Fibroblast of peridontal ligament (primary cell): ENCODE results near the gene JMY.
"Not testable (repeated sequence)": the region's sequence is repeated elsewhere in the genome, so short reads cannot be mapped to it uniquely, and the experiment has no call there.

Experiments
- DNase-seq: peaks from one replicate; pipeline ENCODE4 v3.0.0-alpha.2; 2010; ENCODE audit errors: extremely low read depth

JMY gene

DNA sequence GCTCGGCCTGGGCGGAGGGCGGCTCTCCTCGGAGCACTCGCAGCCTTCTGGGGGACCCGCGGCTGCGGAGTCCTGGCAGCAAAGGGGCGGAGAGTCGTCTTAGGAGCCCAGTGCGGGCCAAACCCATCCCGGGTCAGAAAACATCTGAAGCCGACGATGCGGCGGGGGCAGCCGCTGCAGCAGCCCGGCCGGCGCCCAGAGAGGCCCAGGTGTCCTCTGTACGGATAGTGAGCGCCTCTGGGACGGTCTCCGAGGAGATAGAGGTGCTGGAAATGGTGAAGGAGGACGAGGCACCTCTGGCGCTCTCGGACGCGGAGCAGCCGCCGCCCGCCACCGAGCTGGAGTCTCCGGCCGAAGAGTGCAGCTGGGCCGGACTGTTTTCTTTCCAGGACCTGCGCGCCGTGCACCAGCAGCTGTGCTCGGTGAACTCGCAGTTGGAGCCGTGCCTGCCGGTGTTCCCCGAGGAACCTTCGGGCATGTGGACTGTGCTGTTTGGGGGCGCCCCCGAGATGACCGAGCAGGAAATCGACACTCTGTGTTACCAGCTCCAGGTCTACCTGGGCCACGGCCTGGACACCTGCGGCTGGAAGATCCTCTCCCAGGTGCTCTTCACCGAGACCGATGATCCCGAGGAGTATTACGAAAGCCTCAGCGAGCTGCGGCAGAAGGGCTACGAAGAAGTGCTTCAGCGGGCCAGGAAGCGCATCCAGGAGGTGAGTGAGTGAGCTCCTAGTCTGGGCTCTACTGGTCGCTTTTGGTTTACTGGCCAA lies 1.2 kb downstream of the JMY start:
- DNase-seq: peak; percentile 27

- no peak for DNase-seq
Measured at GRCh38 chr5:79237740-79238560, 2.0 kb downstream of the JMY start.

DNA sequence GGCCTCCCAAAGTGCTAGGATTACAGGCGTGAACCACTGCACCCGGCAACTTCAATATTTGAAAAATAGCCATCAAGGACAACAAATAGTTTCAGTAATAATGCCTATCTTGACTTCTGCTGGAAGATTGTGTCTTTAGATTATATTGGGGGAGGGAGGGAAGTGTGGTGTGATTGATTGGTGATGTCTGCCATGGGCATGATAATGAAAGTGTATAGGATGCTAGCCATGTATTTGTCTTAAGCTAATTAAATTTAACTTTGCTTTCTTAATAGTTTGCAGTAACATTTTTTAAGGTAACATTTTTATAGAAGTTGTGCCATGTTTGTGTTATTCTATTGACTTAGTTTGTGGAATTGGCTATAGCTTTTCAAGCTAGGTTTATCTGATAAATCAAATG lies 4.6 kb downstream of the JMY start:
- DNase-seq: no peak

DNA sequence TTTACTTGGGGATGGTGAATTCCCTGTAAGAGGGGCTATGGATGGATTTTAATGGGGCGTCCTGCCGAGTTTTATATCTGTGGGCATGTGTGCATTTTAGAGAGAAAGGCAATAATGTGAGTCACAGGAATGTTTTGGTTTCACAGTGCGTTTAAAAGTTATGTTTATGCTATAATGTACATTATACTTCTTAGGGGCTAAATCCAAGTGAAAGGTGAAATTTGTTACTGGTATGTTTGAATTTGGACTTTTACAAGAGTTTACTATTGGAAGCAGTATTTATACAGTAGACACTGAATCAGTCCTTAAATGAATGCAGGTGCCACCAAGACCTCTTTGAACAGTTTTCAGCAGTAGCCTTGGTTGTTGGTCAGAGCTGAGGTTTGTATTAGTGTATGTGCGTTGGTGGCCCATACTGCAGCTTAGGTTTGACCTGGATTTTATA lies 5.6 kb downstream of the JMY start:
- peak; percentile 24 for DNase-seq

DNA sequence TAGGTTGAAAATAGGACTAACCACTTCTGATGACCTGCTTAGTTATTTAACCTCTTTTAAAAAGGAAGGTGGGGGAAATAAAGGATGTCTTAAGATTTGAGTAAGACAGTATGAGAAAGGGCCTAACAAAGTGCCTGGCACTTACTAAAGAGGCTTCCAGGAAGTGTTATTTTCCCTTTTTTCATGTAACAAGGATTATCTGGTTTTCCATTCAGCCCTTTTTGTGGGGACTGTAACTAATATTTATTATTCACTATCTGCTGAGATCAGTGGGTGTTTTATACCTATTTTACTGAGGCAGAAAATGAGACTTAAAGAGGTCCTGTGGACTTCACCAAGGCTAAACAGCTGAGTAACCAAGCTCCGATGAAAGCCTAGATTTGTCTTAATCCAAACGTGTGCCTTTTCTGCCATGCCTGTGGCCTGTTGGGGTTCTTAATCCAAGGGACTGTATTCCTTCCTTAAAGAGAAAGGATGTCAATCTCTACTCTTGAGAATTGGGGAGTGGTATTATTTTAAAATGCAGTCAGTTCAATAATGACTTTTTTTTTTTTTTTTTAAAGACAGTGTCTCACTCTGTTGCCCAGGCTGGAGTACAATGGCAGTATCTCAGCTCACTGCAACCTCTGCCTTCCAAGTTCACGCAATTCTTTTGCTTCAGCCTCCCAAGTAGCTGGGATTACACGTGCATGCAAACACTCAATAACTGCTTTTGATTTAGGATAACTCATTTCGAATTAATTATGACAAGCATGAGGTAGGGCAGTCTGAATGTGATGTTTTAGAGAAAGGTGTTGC lies 6.5 kb downstream of the JMY start:
- DNase-seq: no peak

DNA sequence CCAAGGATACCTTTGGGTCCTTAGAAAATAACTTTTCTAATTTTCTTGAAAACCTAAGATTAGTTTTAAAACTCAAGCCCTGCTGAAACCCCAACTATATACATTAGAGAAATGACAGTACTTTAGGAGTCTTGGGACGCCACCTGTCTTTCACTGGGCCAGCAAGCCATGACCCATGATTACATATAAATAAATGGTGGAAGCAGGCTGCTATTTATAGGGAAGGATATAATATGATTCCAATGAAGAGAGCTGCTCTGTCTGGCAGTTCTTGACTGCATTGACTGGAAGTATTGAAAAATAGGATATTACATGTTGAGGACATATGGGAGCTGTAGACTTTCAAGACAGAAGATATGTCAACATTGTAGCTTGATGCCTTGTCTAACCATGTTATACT lies 7.3 kb downstream of the JMY start:
- DNase-seq: no peak

- not testable (repeated sequence) for DNase-seq
Measured at GRCh38 chr5:79254067-79254466, 18.1 kb downstream of the JMY start.

GRCh38 chr5:79255786-79256557 lies 20.0 kb downstream of the JMY start:
- peak; percentile 29 for DNase-seq

GRCh38 chr5:79256563-79256962 lies 20.6 kb downstream of the JMY start:
- DNase-seq: no peak

- no peak for DNase-seq
Measured at GRCh38 chr5:79257314-79257713, 21.4 kb downstream of the JMY start.

- no peak for DNase-seq
Measured at GRCh38 chr5:79258801-79259200, 22.9 kb downstream of the JMY start.

- no peak for DNase-seq
Measured at GRCh38 chr5:79259383-79259782, 23.5 kb downstream of the JMY start.

GRCh38 chr5:79259810-79260209 lies 23.9 kb downstream of the JMY start:
- DNase-seq: no peak

DNA sequence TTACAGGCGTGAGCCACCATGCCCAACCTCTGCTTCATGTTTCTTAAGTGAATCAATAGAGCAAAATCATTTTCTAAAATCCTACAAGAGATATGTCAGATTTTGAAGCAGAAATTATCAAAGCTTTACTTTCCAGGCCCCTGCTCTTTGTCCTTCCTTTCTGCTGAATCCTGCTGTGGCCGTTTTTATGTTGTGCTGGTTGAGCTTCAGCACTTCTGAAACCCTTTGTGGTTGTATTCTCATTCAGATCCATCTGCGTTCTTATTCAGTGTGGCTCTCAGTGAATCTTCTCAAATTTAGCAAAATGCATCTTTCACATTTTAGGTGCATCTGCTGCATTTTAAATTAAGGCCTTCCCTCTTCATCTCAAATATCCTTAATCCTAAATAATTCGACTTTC lies 26.0 kb downstream of the JMY start:
- no peak for DNase-seq

DNA sequence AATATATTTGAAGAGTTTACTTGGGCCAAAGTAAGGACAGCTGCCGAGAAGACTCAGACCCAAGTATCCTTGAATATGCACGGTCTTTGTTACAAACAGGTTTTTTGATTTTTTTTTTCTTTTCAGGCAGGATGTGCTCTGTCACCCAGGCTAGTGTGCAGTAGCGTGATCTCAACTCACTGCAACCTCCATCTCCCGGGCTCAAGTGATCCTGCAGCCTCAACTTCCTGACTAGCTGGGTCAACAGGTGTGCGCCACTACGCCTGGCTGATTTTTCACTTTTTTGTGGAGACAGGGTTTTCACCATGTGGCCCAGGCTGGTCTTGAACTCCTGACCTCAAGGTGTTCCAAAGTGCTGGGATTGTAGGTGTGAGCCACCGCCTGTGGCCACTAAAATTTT lies 27.4 kb downstream of the JMY start:
- DNase-seq: no peak

DNA sequence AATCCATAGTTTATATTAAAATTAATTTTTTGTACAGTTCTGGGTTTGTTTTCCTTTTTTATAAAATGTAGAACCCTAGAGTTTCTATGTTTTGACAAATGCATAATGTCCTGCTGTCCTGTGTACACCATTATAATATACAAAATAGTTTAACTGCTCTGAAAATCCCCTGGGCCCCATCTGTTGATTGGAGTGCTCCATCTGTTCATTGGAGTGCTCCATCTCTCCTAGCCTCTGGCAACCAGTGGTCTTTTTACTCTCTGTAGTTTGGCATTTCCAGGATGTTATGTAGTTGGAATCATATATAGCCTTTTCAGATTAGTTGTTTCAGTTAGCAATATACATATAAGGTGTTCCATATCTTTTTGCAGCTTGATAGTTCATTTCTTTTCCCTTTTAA lies 31.2 kb downstream of the JMY start:
- no peak for DNase-seq

DNA sequence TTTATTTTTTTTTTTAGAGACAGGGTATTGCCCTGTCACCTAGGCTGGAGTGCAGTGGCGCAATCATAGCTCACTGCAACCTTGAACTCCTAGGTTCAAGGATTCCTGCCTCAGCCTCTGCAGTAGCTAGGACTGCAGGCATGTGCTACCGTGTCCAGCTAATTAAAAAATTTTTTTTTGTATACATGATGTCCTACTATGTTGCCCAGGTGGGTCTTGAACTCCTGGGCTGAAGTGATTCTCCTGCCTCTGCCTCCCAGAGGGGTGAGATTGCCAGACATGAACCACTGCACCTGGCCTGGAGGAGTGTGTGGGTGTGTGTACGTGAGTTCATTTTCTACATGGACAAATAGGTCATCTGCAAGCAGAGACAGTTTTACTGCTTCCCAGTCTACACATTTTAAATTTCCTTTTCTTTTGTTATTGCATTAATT lies 33.8 kb downstream of the JMY start:
- no peak for DNase-seq

- DNase-seq: no peak
Measured at GRCh38 chr5:79273341-79273740, 37.4 kb downstream of the JMY start.

DNA sequence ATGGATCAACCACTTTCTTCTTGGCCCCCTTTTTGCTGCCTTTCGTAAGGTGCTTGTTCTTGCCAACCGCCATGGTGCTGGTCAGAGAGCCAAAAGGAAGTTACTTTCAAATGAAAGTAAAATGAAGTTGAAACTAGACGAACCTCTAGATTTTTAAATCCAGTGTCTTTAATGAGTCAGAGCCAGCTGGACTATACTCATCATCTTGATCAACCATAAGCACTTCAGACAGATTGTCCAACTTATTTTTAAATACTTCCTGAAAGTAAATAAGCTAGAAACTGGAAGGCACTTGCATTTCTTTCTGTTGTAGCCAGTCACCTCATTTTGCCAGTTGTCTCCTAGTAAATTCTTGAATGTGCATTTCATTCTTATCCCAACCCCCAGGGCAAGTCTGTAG lies 48.9 kb downstream of the JMY start:
- peak; percentile 20 for DNase-seq

GRCh38 chr5:79285285-79285684 lies 49.4 kb downstream of the JMY start:
- DNase-seq: no peak

DNA sequence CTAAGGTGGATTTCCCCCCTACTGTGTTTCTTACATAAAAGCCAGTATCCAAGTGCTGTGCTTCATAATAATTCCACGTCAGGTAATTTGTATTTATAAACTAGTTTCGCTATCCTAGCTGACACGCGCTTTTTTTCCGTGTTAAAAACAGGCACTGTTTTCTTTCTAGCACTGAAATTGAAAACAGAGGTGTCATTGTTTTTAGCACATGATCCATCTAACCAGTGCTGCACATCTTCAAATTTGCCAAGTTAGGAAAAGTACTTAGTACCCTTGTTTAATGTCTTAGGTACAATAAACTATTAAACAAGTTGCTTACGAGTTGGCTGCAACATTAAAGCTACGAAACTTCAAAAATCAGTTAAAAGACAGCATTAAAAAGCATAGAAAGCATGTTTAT lies 49.9 kb downstream of the JMY start:
- no peak for DNase-seq

DNA sequence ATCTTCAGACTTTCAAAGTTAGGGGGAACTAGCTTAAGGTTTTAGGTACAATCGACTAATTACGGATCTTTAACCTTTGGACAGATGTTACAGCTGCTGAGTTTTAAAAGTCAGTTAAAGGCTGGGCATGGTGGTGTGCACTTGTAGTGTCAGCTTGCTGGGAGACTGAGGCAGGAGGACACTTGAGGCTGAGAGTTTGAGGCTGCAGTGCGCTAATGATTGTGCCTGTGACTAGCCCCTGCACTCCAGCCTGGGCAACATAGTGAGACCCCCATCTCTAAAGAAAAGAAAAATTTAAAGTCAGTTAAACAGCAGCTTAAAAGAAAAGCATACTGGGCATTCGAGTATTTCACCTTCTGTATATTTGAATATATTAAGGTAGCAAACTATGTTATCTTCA lies 51.4 kb downstream of the JMY start:
- no peak for DNase-seq
